SK-N-SH (cell line): ENCODE results near the gene SASH1. TPM values are rescaled to one million over a fixed set of nuclear protein-coding genes. Genes with fewer than 3 reads are reported as not detected.

Experiments used
- CTCF ChIA-PET: fragments of 300-600, 350-600 bp; formaldehyde crosslinking; extraction: SDS; loops from one replicate; lab custom pipeline; 2021; lab: Yijun Ruan, JAX
- POLR2A ChIA-PET: fragments of 350-600 bp; sonication (Branson Sonifier 250); formaldehyde crosslinking; extraction: SDS; loops from one replicate; lab custom pipeline; 2020; ENCODE audit warnings: antibody characterized with exemption, inconsistent platforms; lab: Yijun Ruan, JAX
- DNase-seq: peaks from one replicate; pipeline ENCODE4 v3.0.0; 2012
- H2AFZ ChIP-seq: fragments of 200-600 bp; sonication (generic); 2 replicates; pipeline ENCODE4 v1.8.1; 2016; ENCODE audit warnings: antibody characterized with exemption, mild to moderate bottlenecking, low read depth
- H3F3A ChIP-seq: fragments of 200-600 bp; sonication (generic); replicated peaks from 2 replicates; pipeline ENCODE3; 2016; ENCODE audit warnings: antibody characterized with exemption, mild to moderate bottlenecking; ENCODE audit not compliant: insufficient read depth
- H3K27ac ChIP-seq, 2 experiments: fragments of 200-500 bp in 1 of 2; fragments of 200-600 bp in 1 of 2; sonication (Bioruptor generic) in 1 of 2; sonication (generic), shearing (Covaris generic) in 1 of 2; 2 replicates each; pipeline versions ENCODE4 v1.5.1 to v1.6.1; 2014 to 2016; ENCODE audit warnings: low read depth in 2 of 2, inconsistent platforms in 1 of 2, low read length in 1 of 2, mild to moderate bottlenecking in 1 of 2, mixed read lengths in 1 of 2
- H3K27me3 ChIP-seq: fragments of 200-600 bp; sonication (generic), shearing (Covaris generic); 2 replicates; pipeline ENCODE4 v1.6.1; 2016; ENCODE audit warnings: mixed run types; ENCODE audit not compliant: insufficient read depth
- H3K36me3 ChIP-seq, 2 experiments: fragments of 200-500 bp in 1 of 2; fragments of 200-600 bp in 1 of 2; sonication (Bioruptor generic) in 1 of 2; sonication (generic) in 1 of 2; replicated peaks in 1 of 2; 2 replicates each; pipeline versions ENCODE3 to v1.5.1; 2014 to 2016; ENCODE audit warnings: low read length in 1 of 2, mild to moderate bottlenecking in 1 of 2; ENCODE audit not compliant: insufficient read depth in 2 of 2, control insufficient read depth in 1 of 2
- H3K4me1 ChIP-seq, 2 experiments: fragments of 200-500 bp in 1 of 2; fragments of 200-600 bp in 1 of 2; sonication (Bioruptor generic) in 1 of 2; sonication (generic), shearing (Covaris generic) in 1 of 2; 2 replicates each; pipeline versions ENCODE4 v1.5.1 to v1.6.1; 2014 to 2016; ENCODE audit warnings: low read depth in 1 of 2, low read length in 1 of 2, mixed run types in 1 of 2; ENCODE audit not compliant: insufficient read depth in 2 of 2, control insufficient read depth in 1 of 2
- H3K4me2 ChIP-seq: fragments of 200-600 bp; sonication (generic), shearing (Covaris generic); 2 replicates; pipeline ENCODE4 v1.6.1; 2017; ENCODE audit warnings: mixed run types
- H3K4me3 ChIP-seq, 2 experiments: fragments of 200-500 bp in 1 of 2; fragments of 200-600 bp in 1 of 2; sonication (Bioruptor generic) in 1 of 2; sonication (generic), shearing (Covaris generic) in 1 of 2; 2 replicates each; pipeline versions ENCODE4 v1.5.1 to v1.8.1; 2014 to 2016; ENCODE audit warnings: low read depth in 2 of 2, inconsistent platforms in 1 of 2, low read length in 1 of 2, mild to moderate bottlenecking in 1 of 2, mixed read lengths in 1 of 2, moderate library complexity in 1 of 2
- H3K79me2 ChIP-seq: fragments of 200-600 bp; sonication (generic); 2 replicates; pipeline ENCODE4 v1.8.1; 2017; ENCODE audit warnings: mild to moderate bottlenecking; ENCODE audit not compliant: insufficient read depth
- H3K9ac ChIP-seq: fragments of 200-600 bp; sonication (generic); 2 replicates; pipeline ENCODE4 v1.6.1; 2017; ENCODE audit warnings: mixed run types
- H3K9me2 ChIP-seq: fragments of 200-600 bp; sonication (generic); 2 replicates; pipeline ENCODE4 v1.6.1; 2017; ENCODE audit warnings: mixed run types
- H3K9me3 ChIP-seq: fragments of 200-600 bp; sonication (generic); 2 replicates; pipeline ENCODE4 v1.6.1; 2017; ENCODE audit warnings: mixed run types, mild to moderate bottlenecking, moderate library complexity
- H4K20me1 ChIP-seq: fragments of 200-600 bp; sonication (generic); 2 replicates; pipeline ENCODE4 v1.6.1; 2017; ENCODE audit warnings: mild to moderate bottlenecking, mixed run types; ENCODE audit not compliant: insufficient read depth
- ELF1 ChIP-seq: IDR thresholded peaks from 2 replicates; pipeline ENCODE4 v1.4.0; 2012
- FOSL2 ChIP-seq: IDR thresholded peaks from 2 replicates; pipeline ENCODE4 v1.4.0; 2012; ENCODE audit warnings: low read depth, mild to moderate bottlenecking, moderate library complexity, borderline replicate concordance
- GABPA ChIP-seq: IDR thresholded peaks from 2 replicates; pipeline ENCODE4 v1.4.0; 2012; ENCODE audit warnings: low read depth, mild to moderate bottlenecking
- MXI1 ChIP-seq: IDR thresholded peaks from 2 replicates; pipeline ENCODE4 v1.6.1; 2012; ENCODE audit warnings: mild to moderate bottlenecking, low read depth, low read length, improper control_type of control experiment
- NRF1 ChIP-seq: IDR thresholded peaks from 2 replicates; pipeline ENCODE4 v1.6.1; 2012; ENCODE audit warnings: low read depth, mild to moderate bottlenecking, low read length
- POLR2AphosphoS5 ChIP-seq: IDR thresholded peaks from 2 replicates; pipeline ENCODE4 v1.6.1; 2012; ENCODE audit warnings: low read depth, low read length
- SIN3A ChIP-seq: IDR thresholded peaks from 2 replicates; pipeline ENCODE4 v1.6.1; 2012; ENCODE audit warnings: low read depth, mild to moderate bottlenecking, low read length, moderate library complexity, borderline replicate concordance
- YY1 ChIP-seq: IDR thresholded peaks from 2 replicates; pipeline ENCODE4 v1.4.0; 2012; ENCODE audit warnings: low read depth, mild to moderate bottlenecking
- WGBS: methylation state at CpG from one replicate; pipeline ENCODE4 v1.1.6; 2017; ENCODE audit warnings: low lambda C conversion rate; 5-methylcytosine and 5-hydroxymethylcytosine counted together
- polyA plus RNA-seq, 3 experiments: library from polyadenylated mRNA; depleted of rRNA; stranded (reverse); fragments of >200 nt; gene quantifications; 2 replicates each; pipeline ENCODE4 v1.2.3, GENCODE V29; 2012
- TF ChIP-seq, protein P1 (sequence below): IDR thresholded peaks from 2 replicates; pipeline ENCODE4 v1.4.0; 2012; ENCODE audit warnings: low read depth
- TF ChIP-seq, protein P2 (sequence below): fragments of 150-350 bp; IDR thresholded peaks from 2 replicates; pipeline ENCODE4 v1.6.1; 2016; ENCODE audit warnings: mild to moderate bottlenecking, low read depth, low read length

The SASH1 gene
- polyA plus RNA-seq, 1 of the 3 experiments (the other 2 are of a cell fraction) = 19.8 TPM

DNA sequence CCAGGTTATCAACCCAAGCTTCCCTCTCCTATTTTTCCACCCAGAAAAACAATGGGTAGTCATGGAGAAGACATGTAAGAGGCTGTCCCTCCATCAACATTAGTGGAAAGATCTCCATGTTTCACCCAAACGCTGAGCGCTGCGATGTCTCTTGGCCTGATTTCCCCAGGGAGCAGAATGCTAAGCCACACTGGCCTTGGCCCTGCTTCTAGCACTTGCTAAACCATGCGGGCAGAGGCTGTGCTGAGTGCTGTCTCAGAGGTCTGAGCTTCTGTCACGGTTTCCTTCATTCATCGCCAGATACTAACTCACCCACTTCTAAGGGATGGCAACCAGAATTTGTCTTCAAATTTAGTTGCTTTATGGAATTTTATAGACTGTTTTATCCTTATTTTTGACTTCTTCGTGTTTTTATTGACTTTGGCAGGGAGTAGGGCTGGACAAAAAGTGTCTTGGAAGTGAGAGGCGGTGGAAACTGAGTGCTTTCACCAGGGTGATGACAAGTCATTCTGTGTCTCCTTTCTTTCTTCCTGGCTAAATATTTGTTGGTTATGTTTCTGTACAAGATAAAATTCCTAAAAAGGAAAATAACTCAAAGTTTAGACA lies 222.8 kb downstream of the SASH1 start:
- H3K4me2 ChIP-seq = peak overlapping the region; percentile 48; the same call in 1 of the 2 replicates
- peaks cover 13% of the 10 kb centered on the region for H3F3A ChIP-seq
- H3K4me3 ChIP-seq = no peak overlapping the region; a peak in 1 of 4 replicates
- no peak overlapping the region for H3K9ac ChIP-seq
- H3K27me3 ChIP-seq = no peaks in the 10 kb centered on the region
- ChIA-PET POLR2A (no interaction called here), CTCF (no interaction called here)
- WGBS = 56% methylated on average over 8 of the region's 8 CpGs
- no peaks in the 10 kb centered on the region for H3K36me3 ChIP-seq
- no peaks in the 10 kb centered on the region for H3K9me2 ChIP-seq
- H2AFZ ChIP-seq = peak overlapping the region; percentile 87; the same call in 1 of the 2 replicates
- no peaks in the 10 kb centered on the region for H4K20me1 ChIP-seq
- peak overlapping the region in 1 of 2 experiments; percentile 66; a peak in 2 of 4 replicates for H3K27ac ChIP-seq
- DNase-seq = no peak
- no peaks in the 10 kb centered on the region for H3K79me2 ChIP-seq
- no peaks in the 10 kb centered on the region for H3K9me3 ChIP-seq
- TF ChIP-seq SIN3A (no peak), POLR2AphosphoS5 (no peak), ELF1 (no peak), GABPA (no peak)
- TF ChIP-seq, protein P1, sequence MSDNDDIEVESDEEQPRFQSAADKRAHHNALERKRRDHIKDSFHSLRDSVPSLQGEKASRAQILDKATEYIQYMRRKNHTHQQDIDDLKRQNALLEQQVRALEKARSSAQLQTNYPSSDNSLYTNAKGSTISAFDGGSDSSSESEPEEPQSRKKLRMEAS = no peak
- H3K4me1 ChIP-seq = no peaks in the 10 kb centered on the region

DNA sequence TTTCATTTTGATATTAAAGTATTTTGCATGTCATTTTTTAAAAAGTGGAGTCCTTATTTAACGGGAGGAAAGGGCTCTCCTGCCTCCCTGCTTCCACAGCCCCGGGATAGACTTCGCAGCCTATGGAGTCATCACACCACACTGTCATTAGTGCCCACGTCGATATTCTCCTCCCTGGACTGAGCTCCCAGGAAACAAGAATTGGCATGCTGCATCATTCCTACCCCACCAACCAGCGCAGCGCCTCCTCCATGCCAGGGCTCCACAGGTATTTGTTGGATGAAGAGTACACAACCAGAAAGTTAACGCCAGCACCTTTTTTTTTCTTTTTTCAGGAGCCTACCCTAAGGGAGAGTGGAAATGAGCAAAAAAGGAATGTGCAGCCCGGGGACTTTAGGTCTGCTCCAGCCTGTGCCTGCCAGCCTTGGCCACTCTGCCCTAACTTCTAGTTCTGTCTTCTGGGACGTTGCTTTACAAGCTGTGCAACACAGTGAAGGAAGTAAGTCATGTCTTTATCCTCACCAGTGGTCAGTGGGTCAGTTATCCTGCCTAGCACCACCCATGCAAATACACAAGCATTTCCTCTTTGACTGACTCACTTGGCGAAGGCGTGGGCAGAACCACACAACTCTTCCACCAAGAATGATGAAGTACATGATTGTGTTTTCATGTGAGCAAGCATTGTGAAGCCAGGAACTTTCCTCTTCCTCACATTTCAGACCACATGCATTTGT lies 223.5 kb downstream of the SASH1 start:
- POLR2A ChIA-PET = no interaction called here
- Histone ChIP-seq H3K27ac (peak overlapping the region in 1 of 2 experiments; percentile 66; a peak in 2 of 4 replicates), H3K4me3 (peak overlapping the region in 1 of 2 experiments; percentile 16; a peak in 1 of 4 replicates), H3K27me3 (no peaks in the 10 kb centered on the region), H4K20me1 (no peaks in the 10 kb centered on the region), H3F3A (peaks cover 13% of the 10 kb centered on the region), H3K9ac (no peak overlapping the region), H3K79me2 (no peaks in the 10 kb centered on the region), H3K9me3 (no peaks in the 10 kb centered on the region), H2AFZ (peak overlapping the region; percentile 87), H3K36me3 (no peaks in the 10 kb centered on the region), H3K4me2 (peak overlapping the region; percentile 48), H3K9me2 (no peaks in the 10 kb centered on the region), H3K4me1 (no peaks in the 10 kb centered on the region)
- TF ChIP-seq NRF1 (no peak), YY1 (no peak), MXI1 (no peak), POLR2AphosphoS5 (no peak), FOSL2 (peak; percentile 20; the same call in 1 of the 2 replicates)
- TF ChIP-seq, protein P2, sequence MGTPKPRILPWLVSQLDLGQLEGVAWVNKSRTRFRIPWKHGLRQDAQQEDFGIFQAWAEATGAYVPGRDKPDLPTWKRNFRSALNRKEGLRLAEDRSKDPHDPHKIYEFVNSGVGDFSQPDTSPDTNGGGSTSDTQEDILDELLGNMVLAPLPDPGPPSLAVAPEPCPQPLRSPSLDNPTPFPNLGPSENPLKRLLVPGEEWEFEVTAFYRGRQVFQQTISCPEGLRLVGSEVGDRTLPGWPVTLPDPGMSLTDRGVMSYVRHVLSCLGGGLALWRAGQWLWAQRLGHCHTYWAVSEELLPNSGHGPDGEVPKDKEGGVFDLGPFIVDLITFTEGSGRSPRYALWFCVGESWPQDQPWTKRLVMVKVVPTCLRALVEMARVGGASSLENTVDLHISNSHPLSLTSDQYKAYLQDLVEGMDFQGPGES = no peak
- no peak for DNase-seq
- 37% methylated on average over 12 of the region's 12 CpGs for WGBS
- CTCF ChIA-PET = no interaction called here
